Suprapubic skin (tissue), 4 donors: Measurements from ENCODE around the gene TMEM181.

Source experiments
- EP300 ChIP-seq: sonication (generic); formaldehyde crosslinking; IDR thresholded peaks from one replicate; pipeline ENCODE4 v1.6.1; 2017; ENCODE audit warnings: antibody characterized with exemption
- POLR2A ChIP-seq, 2 donors: fragments of 450-650 bp; IDR thresholded peaks; one replicate each; pipeline ENCODE4 v1.6.1; 2017; ENCODE audit warnings: antibody characterized with exemption in 2 of 2, mild to moderate bottlenecking in 2 of 2, moderate library complexity in 2 of 2
- POLR2AphosphoS5 ChIP-seq, 3 donors: sonication (generic); formaldehyde crosslinking; IDR thresholded peaks; one replicate each; pipeline ENCODE4 v1.6.1; 2017; ENCODE audit warnings: antibody characterized with exemption in 3 of 3

- TF ChIP-seq POLR2A (IDR thresholded peaks at IDR 0.05) (no peak), EP300 (no peak), POLR2AphosphoS5 (IDR thresholded peaks at IDR 0.05) (no peak)
These were observed 45.7 kb upstream of the TMEM181 start for GRCh38 chr6:158514176-158514575.
